GM19397 (cell line): ENCODE data around the gene SEC31A.
"Not testable (repeated sequence)": the region's sequence is repeated elsewhere in the genome, so short reads cannot be mapped to it uniquely, and the experiment has no call there.

Source experiments
- ATAC-seq: cut with Tn5 transposase; IDR thresholded peaks from one replicate; pipeline ENCODE4 v1.9.1; 2021; ENCODE audit warnings: mild to moderate bottlenecking, moderate library complexity; ENCODE audit not compliant: unreplicated experiment

The SEC31A gene

GRCh38 chr4:82893942-82894341 is 3.0 kb upstream of the SEC31A start:
- ATAC-seq: no peak

- ATAC-seq: no peak
Measured at GRCh38 chr4:82892467-82892802, 1.5 kb upstream of the SEC31A start.

- no peak for ATAC-seq
Measured at GRCh38 chr4:82891707-82892466, 934 bp upstream of the SEC31A start.

GRCh38 chr4:82890528-82890900 is 439 bp downstream of the SEC31A start:
- ATAC-seq: no peak

GRCh38 chr4:82889287-82889686 is 1.7 kb downstream of the SEC31A start:
- ATAC-seq: no peak

- ATAC-seq: no peak
Measured at GRCh38 chr4:82886147-82886942, 4.6 kb downstream of the SEC31A start.

- no peak for ATAC-seq
Measured at GRCh38 chr4:82885410-82885809, 5.5 kb downstream of the SEC31A start.

- no peak for ATAC-seq
Measured at GRCh38 chr4:82868572-82868971, 22.4 kb downstream of the SEC31A start.

GRCh38 chr4:82866706-82867385 is 24.1 kb downstream of the SEC31A start:
- no peak for ATAC-seq

- not testable (repeated sequence) for ATAC-seq
Measured at GRCh38 chr4:82866033-82866432, 24.9 kb downstream of the SEC31A start.

- ATAC-seq: no peak
Measured at GRCh38 chr4:82865592-82865991, 25.4 kb downstream of the SEC31A start.

GRCh38 chr4:82864336-82864979 is 26.5 kb downstream of the SEC31A start:
- no peak for ATAC-seq

- ATAC-seq: no peak
Measured at GRCh38 chr4:82861529-82861928, 29.4 kb downstream of the SEC31A start.

GRCh38 chr4:82860487-82860886 is 30.5 kb downstream of the SEC31A start:
- ATAC-seq: not testable (repeated sequence)

GRCh38 chr4:82852751-82853285 is 38.1 kb downstream of the SEC31A start:
- ATAC-seq: no peak

GRCh38 chr4:82851885-82852750 is 38.8 kb downstream of the SEC31A start:
- ATAC-seq: no peak

GRCh38 chr4:82851318-82851717 is 39.6 kb downstream of the SEC31A start:
- ATAC-seq: no peak

GRCh38 chr4:82850684-82851083 is 40.3 kb downstream of the SEC31A start:
- ATAC-seq: no peak

- no peak for ATAC-seq
Measured at GRCh38 chr4:82848706-82849105, 42.2 kb downstream of the SEC31A start.

- no peak for ATAC-seq
Measured at GRCh38 chr4:82842593-82842992, 48.4 kb downstream of the SEC31A start.
